GM12874 (cell line): ENCODE data around the gene SLC51B.

Source experiments
- TF ChIP-seq, protein P1 (sequence below): IDR thresholded peaks from 2 replicates; pipeline ENCODE4 v1.5.1; 2011; ENCODE audit warnings: low read depth, mild to moderate bottlenecking, control low read depth, low read length, moderate library complexity; ENCODE audit not compliant: insufficient read depth

SLC51B gene

DNA sequence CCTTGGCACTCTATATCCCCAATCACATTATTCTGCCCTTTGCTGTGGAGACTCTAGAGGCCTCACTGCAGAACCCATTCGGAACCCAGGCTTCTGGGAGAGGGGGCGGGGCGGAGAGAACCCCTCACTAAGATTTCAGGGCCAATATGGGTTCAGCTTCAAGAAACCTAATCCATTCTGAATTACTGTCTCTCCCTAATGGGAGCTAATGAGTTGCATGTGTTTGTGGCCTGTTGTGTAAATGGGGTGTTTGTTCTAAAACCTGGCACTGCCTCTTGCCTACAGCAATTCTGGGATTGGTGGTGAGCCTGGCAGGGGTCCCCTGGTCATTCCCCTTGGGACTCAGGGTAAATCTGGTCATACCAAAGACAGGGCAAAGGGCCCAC is 23.2 kb downstream of the SLC51B start:
- TF ChIP-seq, protein P1, sequence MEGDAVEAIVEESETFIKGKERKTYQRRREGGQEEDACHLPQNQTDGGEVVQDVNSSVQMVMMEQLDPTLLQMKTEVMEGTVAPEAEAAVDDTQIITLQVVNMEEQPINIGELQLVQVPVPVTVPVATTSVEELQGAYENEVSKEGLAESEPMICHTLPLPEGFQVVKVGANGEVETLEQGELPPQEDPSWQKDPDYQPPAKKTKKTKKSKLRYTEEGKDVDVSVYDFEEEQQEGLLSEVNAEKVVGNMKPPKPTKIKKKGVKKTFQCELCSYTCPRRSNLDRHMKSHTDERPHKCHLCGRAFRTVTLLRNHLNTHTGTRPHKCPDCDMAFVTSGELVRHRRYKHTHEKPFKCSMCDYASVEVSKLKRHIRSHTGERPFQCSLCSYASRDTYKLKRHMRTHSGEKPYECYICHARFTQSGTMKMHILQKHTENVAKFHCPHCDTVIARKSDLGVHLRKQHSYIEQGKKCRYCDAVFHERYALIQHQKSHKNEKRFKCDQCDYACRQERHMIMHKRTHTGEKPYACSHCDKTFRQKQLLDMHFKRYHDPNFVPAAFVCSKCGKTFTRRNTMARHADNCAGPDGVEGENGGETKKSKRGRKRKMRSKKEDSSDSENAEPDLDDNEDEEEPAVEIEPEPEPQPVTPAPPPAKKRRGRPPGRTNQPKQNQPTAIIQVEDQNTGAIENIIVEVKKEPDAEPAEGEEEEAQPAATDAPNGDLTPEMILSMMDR: no peak

DNA sequence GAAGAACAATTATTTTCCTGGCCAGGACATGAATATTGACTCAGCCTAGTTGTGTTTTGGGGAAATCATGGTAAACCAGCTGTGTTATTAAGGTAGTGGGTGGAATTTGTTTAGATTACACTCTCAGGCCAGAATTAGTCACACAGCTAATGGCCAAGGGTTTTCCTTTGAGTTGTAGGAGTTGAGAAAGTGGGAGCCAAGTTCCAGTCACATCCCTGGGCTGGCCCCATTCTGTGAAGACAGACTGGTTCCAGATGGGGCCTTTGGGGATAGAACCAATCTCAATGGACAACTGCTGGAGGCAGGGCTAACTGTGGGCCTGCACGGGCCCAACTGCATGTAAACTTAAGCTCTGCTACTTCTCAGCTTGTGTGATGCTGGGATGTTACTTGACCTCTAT is 24.0 kb downstream of the SLC51B start:
- TF ChIP-seq, protein P1: no peak

DNA sequence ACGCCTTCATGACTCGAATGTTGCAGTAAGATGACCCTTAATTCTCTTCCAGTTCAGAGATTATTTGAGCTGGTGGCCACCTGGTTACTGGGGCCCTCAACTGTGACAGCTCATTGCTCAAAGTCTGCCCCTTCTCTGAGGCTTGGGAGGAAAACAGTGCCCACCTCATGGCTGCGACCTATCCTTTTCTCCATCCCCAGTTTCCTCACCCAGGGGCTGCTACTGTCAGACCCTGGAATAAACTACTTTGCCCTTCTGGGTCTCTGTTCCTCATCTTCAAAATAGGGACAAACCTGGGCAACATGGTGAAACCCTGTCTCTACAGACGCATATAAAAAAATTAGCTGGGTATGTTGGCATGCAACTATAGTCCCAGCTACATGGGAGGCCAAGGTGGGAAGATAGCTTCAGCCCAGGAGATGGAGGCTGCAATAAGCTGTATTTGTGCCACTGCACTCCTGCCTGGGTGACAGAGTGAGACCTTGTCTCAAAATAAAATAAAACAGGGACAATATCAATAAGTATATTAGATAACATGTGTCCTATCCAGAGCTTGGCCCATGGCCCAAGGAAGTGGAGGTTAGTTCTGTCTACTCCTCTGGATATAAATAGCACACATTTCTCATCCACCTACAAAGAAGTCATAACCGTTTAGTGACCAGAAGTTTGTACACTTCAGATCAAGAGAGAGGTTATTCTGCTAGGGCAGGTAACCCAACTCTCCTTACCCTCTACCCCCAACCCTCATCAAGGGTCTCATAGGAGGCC is 24.8 kb downstream of the SLC51B start:
- TF ChIP-seq, protein P1: no peak

DNA sequence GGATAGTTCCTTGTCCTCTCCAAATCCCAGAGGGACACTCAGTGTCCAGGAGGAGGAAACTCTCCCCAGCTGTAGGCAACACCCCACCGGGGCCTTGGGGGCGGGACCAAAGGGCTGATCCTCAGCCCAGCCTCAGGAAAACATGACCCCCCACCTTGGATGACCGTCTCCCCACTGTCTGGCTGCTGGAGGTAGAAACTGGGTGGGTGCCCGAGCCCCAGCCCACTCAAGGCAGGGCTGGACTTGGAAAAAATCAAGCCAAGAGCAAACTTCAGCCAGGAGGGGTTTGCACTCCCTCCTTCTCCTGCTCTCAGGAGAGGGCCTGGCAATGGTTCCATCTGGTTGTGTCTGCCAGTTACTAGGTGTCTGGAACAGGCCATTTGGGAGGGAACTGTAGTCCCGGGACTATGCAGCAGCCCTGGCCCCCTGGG is 26.2 kb downstream of the SLC51B start:
- TF ChIP-seq, protein P1: no peak

DNA sequence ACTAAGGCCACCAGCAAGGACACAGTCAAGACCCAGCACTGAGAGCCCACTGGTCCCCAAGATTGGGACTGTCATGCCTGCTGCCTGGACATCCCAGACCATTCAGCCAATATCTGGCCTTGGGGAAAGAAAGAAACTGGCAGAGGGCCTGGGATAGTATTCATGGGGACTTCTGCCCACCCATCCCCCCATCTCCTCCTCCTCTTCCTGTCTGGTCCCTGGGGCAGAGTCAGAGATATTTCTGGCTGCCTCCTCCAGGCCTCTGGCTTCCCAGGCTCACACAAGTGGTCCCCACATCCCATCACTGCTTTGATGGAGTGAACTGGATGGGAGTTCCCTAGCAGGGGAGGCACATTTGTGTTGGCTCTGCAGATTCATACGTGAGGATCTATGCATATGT is 26.8 kb downstream of the SLC51B start:
- TF ChIP-seq, protein P1: no peak

DNA sequence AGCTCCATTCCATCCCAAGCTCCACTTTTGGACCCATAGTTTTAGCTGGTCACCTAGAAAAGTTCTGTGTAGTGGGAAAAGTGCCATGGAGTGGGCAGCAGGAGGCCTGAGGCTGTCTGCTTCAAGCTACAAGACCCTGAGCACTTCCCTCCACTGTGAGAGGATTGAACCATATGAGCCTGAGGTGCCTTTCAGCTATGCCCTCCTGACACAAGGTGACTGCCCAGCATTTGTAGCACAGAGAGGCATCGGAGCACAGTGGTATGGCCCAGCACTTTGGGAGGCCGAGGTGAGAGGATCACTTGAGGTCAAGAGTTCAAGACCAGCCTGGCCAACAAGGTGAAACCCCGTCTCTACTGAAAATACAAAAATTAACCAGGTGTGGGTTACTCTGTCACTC is 27.4 kb downstream of the SLC51B start:
- TF ChIP-seq, protein P1: no peak

DNA sequence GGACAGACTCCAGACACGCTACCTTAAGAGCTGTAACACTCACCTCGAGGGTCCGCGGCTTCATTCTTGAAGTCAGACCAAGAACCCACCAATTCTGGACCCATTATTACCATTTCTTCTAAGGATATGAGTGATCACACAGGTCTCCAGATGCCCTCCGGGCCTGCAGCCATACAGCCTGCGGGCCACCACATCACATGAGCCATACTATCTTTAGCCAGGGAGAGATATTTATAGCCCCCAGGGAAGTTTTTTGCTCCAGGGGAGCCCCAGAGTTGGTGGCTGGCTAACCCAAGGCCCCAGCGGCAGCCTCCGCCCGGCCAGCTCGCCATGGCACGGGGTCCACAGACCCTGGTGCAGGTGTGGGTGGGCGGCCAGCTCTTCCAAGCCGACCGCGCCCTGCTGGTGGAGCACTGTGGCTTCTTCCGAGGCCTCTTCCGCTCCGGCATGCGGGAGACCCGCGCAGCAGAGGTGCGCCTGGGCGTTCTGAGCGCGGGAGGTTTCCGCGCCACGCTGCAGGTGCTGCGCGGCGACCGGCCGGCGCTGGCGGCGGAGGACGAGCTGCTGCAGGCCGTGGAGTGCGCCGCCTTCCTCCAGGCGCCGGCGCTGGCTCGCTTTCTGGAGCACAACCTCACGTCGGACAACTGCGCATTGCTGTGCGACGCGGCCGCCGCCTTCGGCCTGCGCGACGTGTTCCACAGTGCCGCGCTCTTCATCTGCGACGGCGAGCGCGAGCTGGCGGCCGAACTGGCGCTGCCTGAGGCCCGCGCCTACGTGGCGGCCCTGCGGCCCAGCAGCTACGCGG is 31.5 kb downstream of the SLC51B start, which contains the start of gene KBTBD13:
Gene KBTBD13 (plus strand): TSS at position 261 of the 805 bp plus-strand sequence. CDS start 70 bp downstream, at position 331.
- TF ChIP-seq, protein P1: no peak
